WTC11 (cell line): ENCODE measurements around the gene IL6R. TPM values are rescaled to one million over a fixed set of nuclear protein-coding genes. Genes with fewer than 3 reads are reported as not detected.
"Not testable (repeated sequence)": the region's sequence is repeated elsewhere in the genome, so short reads cannot be mapped to it uniquely, and the experiment has no call there.

Experiments used
- ATAC-seq: fragments of 200-7000 bp; cut with Tn5 transposase; 2 replicates; pipeline ENCODE4 v1.10.0; 2021; ENCODE audit warnings: mild to moderate bottlenecking, moderate library complexity
- CTCF ChIA-PET: fragments of 300-600 bp; sonication (Branson Sonifier 250); formaldehyde crosslinking; loops from one replicate; lab custom pipeline; 2021; ENCODE audit warnings: antibody characterized with exemption; lab: Charles Lee
- POLR2A ChIA-PET: fragments of 350-600 bp; sonication (Branson Sonifier 250); formaldehyde crosslinking; loops from one replicate; lab custom pipeline; 2021; ENCODE audit warnings: antibody characterized with exemption; lab: Charles Lee
- DNase-seq: peaks from one replicate; pipeline ENCODE4 v3.0.0; 2021; ENCODE audit warnings: low spot score
- H3K27ac Mint-ChIP-seq: 2 replicates; pipeline ENCODE4 v1.8.0; 2021; ENCODE audit warnings: mixed read lengths
- H3K27me3 Mint-ChIP-seq: 2 replicates; pipeline ENCODE4 v1.8.0; 2021; ENCODE audit warnings: low read depth, mild to moderate bottlenecking, moderate library complexity, mixed read lengths
- H3K36me3 Mint-ChIP-seq: 2 replicates; pipeline ENCODE4 v1.8.0; 2021; ENCODE audit warnings: mixed read lengths
- H3K4me1 Mint-ChIP-seq: 2 replicates; pipeline ENCODE4 v1.8.0; 2022; ENCODE audit warnings: mixed read lengths
- H3K4me3 Mint-ChIP-seq: 2 replicates; pipeline ENCODE4 v1.8.0; 2021; ENCODE audit warnings: mild to moderate bottlenecking, moderate library complexity, mixed read lengths
- H3K9me3 Mint-ChIP-seq: 2 replicates; pipeline ENCODE4 v1.8.0; 2021; ENCODE audit warnings: mixed read lengths
- AR ChIP-seq: fragments of 250-450 bp; sonication (Bioruptor Pico); IDR thresholded peaks from 2 replicates; pipeline ENCODE4 v1.9.0; 2021; ENCODE audit warnings: mild to moderate bottlenecking
- ARID4B ChIP-seq: sonication (generic); formaldehyde crosslinking; IDR thresholded peaks from 2 replicates; pipeline ENCODE4 v1.8.0; 2023; ENCODE audit warnings: missing genetic modification reagents, mild to moderate bottlenecking, borderline replicate concordance
- ETV6 ChIP-seq: sonication (generic); formaldehyde crosslinking; IDR thresholded peaks from 2 replicates; pipeline ENCODE4 v1.8.1; 2022; ENCODE audit warnings: mild to moderate bottlenecking, missing genetic modification reagents
- PRDM15 ChIP-seq: sonication (generic); formaldehyde crosslinking; IDR thresholded peaks from 2 replicates; pipeline ENCODE4 v1.8.0; 2022; ENCODE audit warnings: missing genetic modification reagents
- TCF7 ChIP-seq: sonication (generic); formaldehyde crosslinking; IDR thresholded peaks from 2 replicates; pipeline ENCODE4 v1.8.0; 2022; ENCODE audit warnings: mild to moderate bottlenecking, low read depth, missing genetic modification reagents, moderate library complexity
- ZNF121 ChIP-seq: sonication (generic); formaldehyde crosslinking; IDR thresholded peaks from 2 replicates; pipeline ENCODE4 v1.8.0; 2023; ENCODE audit warnings: missing genetic modification reagents
- ZNF532 ChIP-seq: fragments of 250-450 bp; sonication (Bioruptor Pico); IDR thresholded peaks from 2 replicates; pipeline ENCODE4 v1.9.0; 2021; ENCODE audit warnings: mild to moderate bottlenecking, borderline replicate concordance
- total RNA-seq: library from RNA; stranded (reverse); gene quantifications from 3 replicates; pipeline ENCODE4 v1.2.3, GENCODE V29; 2021

The IL6R gene
- total RNA-seq, 1 experiment from 2014 or later = 7.0 TPM

GRCh38 chr1:154360881-154361280 is 44.3 kb upstream of the IL6R start:
- DNase-seq, ATAC-seq, H3K36me3 Mint-ChIP-seq, H3K4me1 Mint-ChIP-seq, H3K27ac Mint-ChIP-seq, H3K27me3 Mint-ChIP-seq, POLR2A ChIA-PET, H3K4me3 Mint-ChIP-seq: not testable (repeated sequence)
- CTCF ChIA-PET = interaction anchor here (1.1 to 2.4 kb wide), 3 partner anchors 15 to 32 kb away, joined by 4 to 14 read pairs (median 6); no protein-coding TSS in a partner anchor
- H3K9me3 Mint-ChIP-seq = peaks cover 18% of the 10 kb centered on the region
- TF ChIP-seq ZNF121 (CRISPR knock-in tag) = peak; percentile 26; the same call in 1 of the 2 replicates

GRCh38 chr1:154361357-154361756 is 43.8 kb upstream of the IL6R start:
- DNase-seq = no peak

More at GRCh38 chr1:154361357-154361756, 43.8 kb upstream of the IL6R start:
- H3K27ac Mint-ChIP-seq = no peak overlapping the region
- H3K36me3 Mint-ChIP-seq = 0 out of 2 replicates have a peak, but pooled peaks cover 5% of the 10 kb centered on the region
- H3K27me3 Mint-ChIP-seq = no peaks in the 10 kb centered on the region; the same call in 1 of the 2 replicates
- peaks cover 9% of the 10 kb centered on the region for H3K4me1 Mint-ChIP-seq
- ChIA-PET CTCF (interaction anchor here (1.0 to 2.4 kb wide), 4 partner anchors 16 to 36 kb away, joined by 3 to 14 read pairs (median 5); partner anchors contain the start of gene ATP8B2), POLR2A (no interaction called here)
- TF ChIP-seq AR (CRISPR knock-in tag) (no peak), TCF7 (CRISPR knock-in tag) (no peak), PRDM15 (CRISPR knock-in tag) (no peak), ETV6 (CRISPR knock-in tag) (no peak), ZNF532 (CRISPR knock-in tag) (no peak), ARID4B (CRISPR knock-in tag) (no peak)
- ATAC-seq = no peak
- no peak overlapping the region for H3K4me3 Mint-ChIP-seq
- peaks cover 18% of the 10 kb centered on the region for H3K9me3 Mint-ChIP-seq
